HepG2 (cell line): ENCODE data around the gene DNAAF8. TPM values are rescaled to one million over a fixed set of nuclear protein-coding genes. Genes with fewer than 3 reads are reported as not detected.

Experiments used
- ATAC-seq: fragments of 200-7000 bp; cut with Tn5 transposase; 3 replicates; pipeline ENCODE4 v1.9.1; 2020; ENCODE audit warnings: mild to moderate bottlenecking, moderate library complexity
- BruUV-seq: library from RNA; stranded (reverse); fragments of 400-500 nt; replicated peaks from 2 replicates; lab custom pipeline; 2021; lab: Mats Ljungman, UMichigan
- CTCF ChIA-PET: fragments of 300-600 bp; formaldehyde crosslinking; extraction: SDS; loops from one replicate; lab custom pipeline; 2021; ENCODE audit warnings: low total read pairs, inconsistent platforms, low intra/inter-chr PET ratio; lab: Yijun Ruan, JAX
- POLR2A ChIA-PET: fragments of 350-600 bp; sonication (Branson Sonifier 250); formaldehyde crosslinking; loops from one replicate; lab custom pipeline; 2020; ENCODE audit warnings: antibody characterized with exemption, inconsistent platforms; lab: Yijun Ruan, JAX
- DNase-seq: peaks from one replicate; pipeline ENCODE4 v3.0.0-alpha.2; 2015; ENCODE audit warnings: low spot score
- FAIRE-seq: peaks from 3 replicates; lab custom pipeline; 2011; peaks lifted over from hg19 to GRCh38; lab: Jason Lieb, UNC
- H2AFZ ChIP-seq: one replicate; pipeline ENCODE4 v1.6.1; 2011; ENCODE audit warnings: low read length, inconsistent platforms
- H3K27ac ChIP-seq: fragments of 300-600 bp; 3 replicates; pipeline ENCODE4 v1.8.0; 2011; ENCODE audit warnings: mixed run types, mild to moderate bottlenecking, mixed read lengths, low read length, inconsistent platforms; ENCODE audit not compliant: insufficient read depth; ENCODE audit errors: extremely low read length
- H3K27me3 ChIP-seq, 2 experiments: fragments of 200-600 bp in 1 of 2; 2 replicates in 1 of 2; 3 replicates in 1 of 2; pipeline versions ENCODE4 v1.6.0 to v1.8.0; 2011; ENCODE audit warnings: low read length in 2 of 2, mild to moderate bottlenecking in 2 of 2, moderate library complexity in 2 of 2, inconsistent platforms in 1 of 2; ENCODE audit not compliant: insufficient read depth in 2 of 2, control insufficient read depth in 1 of 2
- H3K36me3 ChIP-seq, 2 experiments: fragments of 200-600 bp in 1 of 2; replicated peaks in 1 of 2; 2 replicates in 1 of 2; 3 replicates in 1 of 2; pipeline versions ENCODE4 v1.5.1 to v1.8.0; 2011; ENCODE audit warnings: low read length in 2 of 2, inconsistent platforms in 1 of 2; ENCODE audit not compliant: insufficient read depth in 2 of 2, control insufficient read depth in 1 of 2
- H3K4me1 ChIP-seq: 2 replicates; pipeline ENCODE4 v1.5.1; 2012; ENCODE audit warnings: low read length, inconsistent platforms; ENCODE audit not compliant: insufficient read depth
- H3K4me2 ChIP-seq: 2 replicates; pipeline ENCODE4 v1.6.0; 2011; ENCODE audit warnings: low read depth, low read length, inconsistent platforms
- H3K4me3 ChIP-seq, 3 experiments: fragments of 200-600 bp in 1 of 3; sonication (generic), shearing (Covaris generic) in 1 of 3; replicated peaks in 1 of 3; 2 replicates each; pipeline ENCODE4 v1.5.1; 2011 to 2016; ENCODE audit warnings: low read length in 3 of 3, inconsistent platforms in 2 of 3, low read depth in 2 of 3, mild to moderate bottlenecking in 2 of 3, control low read depth in 1 of 3, mixed read lengths in 1 of 3; ENCODE audit not compliant: insufficient read depth in 1 of 3
- H3K79me2 ChIP-seq: one replicate; pipeline ENCODE4 v1.6.1; 2011; ENCODE audit warnings: low read length, inconsistent platforms; ENCODE audit not compliant: insufficient read depth
- H3K9ac ChIP-seq: 2 replicates; pipeline ENCODE4 v1.6.0; 2011; ENCODE audit warnings: mild to moderate bottlenecking, low read depth, low read length, inconsistent platforms; ENCODE audit not compliant: insufficient read depth
- H3K9me3 ChIP-seq: 2 replicates; pipeline ENCODE4 v1.5.1; 2012; ENCODE audit warnings: mild to moderate bottlenecking, low read length
- H4K20me1 ChIP-seq: 2 replicates; pipeline ENCODE4 v1.6.0; 2011; ENCODE audit warnings: inconsistent platforms, mild to moderate bottlenecking, low read length, moderate library complexity; ENCODE audit not compliant: insufficient read depth
- AGO2 ChIP-seq: fragments of 200-400 bp; formaldehyde crosslinking; optimal IDR thresholded peaks from 2 replicates; pipeline ENCODE3; 2017; ENCODE audit warnings: mild to moderate bottlenecking, low read depth, low read length, moderate library complexity
- ARID2 ChIP-seq: sonication (generic); formaldehyde crosslinking; IDR thresholded peaks from 2 replicates; pipeline ENCODE4 v1.8.1; 2022; ENCODE audit warnings: mild to moderate bottlenecking, missing genetic modification reagents, borderline replicate concordance
- POLR2AphosphoS5 ChIP-seq: IDR thresholded peaks from 2 replicates; pipeline ENCODE4 v1.6.1; 2012; ENCODE audit warnings: low read depth, low read length
- U2AF2 ChIP-seq: fragments of 200-400 bp; formaldehyde crosslinking; IDR thresholded peaks from 2 replicates; pipeline ENCODE4 v1.6.1; 2017; ENCODE audit warnings: low read depth, mild to moderate bottlenecking, low read length
- ZNF570 ChIP-seq: sonication (generic); formaldehyde crosslinking; IDR thresholded peaks from 2 replicates; pipeline ENCODE4 v1.4.0; 2020; ENCODE audit warnings: mild to moderate bottlenecking, missing genetic modification reagents, borderline replicate concordance
- WGBS: methylation state at CpG from one replicate; pipeline ENCODE4 v1.1.6; 2017; ENCODE audit warnings: low lambda C conversion rate; 5-methylcytosine and 5-hydroxymethylcytosine counted together
- in situ Hi-C: cut with HindIII; loops from 2 replicates; pipeline ENCODE4 v1.10.0; 2017; ENCODE audit warnings: low pct_unique_long_range_greater_than_20kb; ENCODE audit not compliant: extremely low pct_ligation_motif_present
- intact Hi-C: fragments of 100-400 bp; cut with micrococcal nuclease; formaldehyde crosslinking; loops from one replicate; pipeline ENCODE4 v1.10.0; 2022; ENCODE audit not compliant: unreplicated experiment
- polyA plus RNA-seq, 8 experiments: library from polyadenylated mRNA; depleted of rRNA in 3 of 8; stranded (reverse) in 7 of 8; unstranded in 1 of 8; fragments of >200 nt; fragmentation: Illumina TruSeq in 4 of 8; extraction: Trizol in 4 of 8; gene quantifications; 2 replicates each; pipeline versions ENCODE4 v1.2.1 to v1.2.3, GENCODE V29; 2011 to 2016; ENCODE audit warnings: low read depth in 4 of 8, missing spikeins in 1 of 8, mixed read lengths in 1 of 8; ENCODE audit not compliant: insufficient read depth in 1 of 8
- total RNA-seq, 5 experiments: library from RNA; depleted of rRNA; stranded (reverse); fragments of >200 nt; fragmentation: Illumina TruSeq; extraction: Trizol; gene quantifications; 2 replicates each; pipeline ENCODE4 v1.2.3, GENCODE V29; 2016; ENCODE audit warnings: low read depth in 1 of 5

Gene DNAAF8
- total and polyA plus RNA-seq, 2 of the 13 experiments (the other 11 are each of a cell fraction or from before 2014, with no cell fraction given): 0.44 TPM; not detected in 1

GRCh38 chr16:4747906-4748681 lies 13.8 kb downstream of the DNAAF8 start:
- no peaks in the 10 kb centered on the region for H3K79me2 ChIP-seq
- H3K4me3 ChIP-seq: no peak overlapping the region
- peaks cover 8% of the 10 kb centered on the region for H3K4me1 ChIP-seq
- H2AFZ ChIP-seq: no peak overlapping the region
- no peak for FAIRE-seq
- intact Hi-C loops: no loop called here
- H3K36me3 ChIP-seq: peaks cover 15 to 23% of the 10 kb centered on the region in 2 experiments; a peak in 4 of 5 replicates
- ChIA-PET POLR2A (interaction anchor here (1.0 kb wide), 1 partner anchor 21 kb away, joined by 4 read pairs; no protein-coding TSS in a partner anchor), CTCF (no interaction called here)
- H3K27me3 ChIP-seq: no peaks in the 10 kb centered on the region
- DNase-seq: no peak
- in situ Hi-C loops: no loop called here
- no peaks in the 10 kb centered on the region for H4K20me1 ChIP-seq
- BruUV-seq: TSS peak; percentile 19
- TF ChIP-seq U2AF2: no peak
- TF ChIP-seq ZNF570 (CRISPR knock-in tag): no peak
- TF ChIP-seq POLR2AphosphoS5: 0 out of 2 replicates have a peak, but pooled peaks have one; percentile 5
- no peak overlapping the region for H3K27ac ChIP-seq
- no peak overlapping the region for H3K9ac ChIP-seq
- no peaks in the 10 kb centered on the region for H3K9me3 ChIP-seq
- no peak overlapping the region for H3K4me2 ChIP-seq
- 82% methylated on average over 14 of the region's 14 CpGs for WGBS
- ATAC-seq: no peak

DNA sequence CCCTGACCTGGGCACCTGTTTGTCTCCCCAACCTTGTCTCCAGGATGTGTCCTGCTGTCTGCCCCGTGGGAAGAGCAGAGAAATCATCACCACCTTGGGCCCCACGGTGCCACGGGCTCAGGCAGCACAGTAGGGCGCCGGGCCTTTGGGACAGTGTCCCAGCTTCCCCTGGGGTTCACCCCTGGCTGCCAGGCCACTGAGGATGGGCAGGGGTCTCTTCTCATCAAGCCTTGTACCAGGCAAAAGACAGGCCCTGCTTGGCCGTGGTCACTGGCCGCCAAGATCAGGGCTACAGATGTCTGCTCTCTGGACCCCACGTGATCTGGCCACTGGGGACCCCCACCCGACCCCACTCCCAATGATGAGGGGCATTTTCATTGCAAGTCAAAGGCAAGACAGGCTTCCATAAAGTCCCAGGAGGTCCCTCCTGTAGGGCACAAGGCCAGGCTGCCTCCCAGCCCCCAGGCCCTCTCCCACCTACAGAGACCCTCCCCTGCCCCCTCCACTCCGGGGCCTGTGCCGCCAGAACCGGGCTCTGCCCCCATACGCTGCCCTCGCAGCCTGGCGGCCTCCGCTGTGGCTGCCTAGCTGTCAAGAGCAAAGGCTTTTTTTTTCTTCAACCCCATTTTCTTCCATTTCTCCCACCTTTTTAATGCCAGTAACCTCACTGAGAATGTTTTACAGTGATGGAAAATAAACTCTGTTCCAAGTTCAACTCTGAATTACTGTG lies 14.5 kb downstream of the DNAAF8 start:
- H3K4me1 ChIP-seq: peaks cover under 1% of the 10 kb centered on the region; the same call in 1 of the 2 replicates
- no peak overlapping the region for H2AFZ ChIP-seq
- in situ Hi-C loops (no loop called here), intact Hi-C loops (no loop called here)
- H3K4me3 ChIP-seq: no peak overlapping the region
- TF ChIP-seq AGO2: peak; percentile 84
- TF ChIP-seq ARID2: no peak
- no peak overlapping the region for H3K27ac ChIP-seq
- no peaks in the 10 kb centered on the region for H3K27me3 ChIP-seq
- H3K4me2 ChIP-seq: no peak overlapping the region
- H4K20me1 ChIP-seq: no peaks in the 10 kb centered on the region
- 93% methylated on average over 7 of the region's 16 CpGs for WGBS
- H3K79me2 ChIP-seq: no peaks in the 10 kb centered on the region
- no peak for ATAC-seq
- ChIA-PET CTCF (no interaction called here), POLR2A (no interaction called here)
- no peaks in the 10 kb centered on the region for H3K9me3 ChIP-seq
- no peak for FAIRE-seq
- no TSS peak for BruUV-seq
- peaks cover 17 to 29% of the 10 kb centered on the region in 2 experiments for H3K36me3 ChIP-seq
- no peak overlapping the region for H3K9ac ChIP-seq
- DNase-seq: no peak
